NCI-H2107 (cell line): ENCODE measurements around the gene RNF168.
"Not testable (repeated sequence)": the region's sequence is repeated elsewhere in the genome, so short reads cannot be mapped to it uniquely, and the experiment has no call there.

Experiments used
- DNase-seq: peaks from one replicate; lab custom pipeline; 2025; lab: John Stamatoyannopoulos, UW

RNF168 gene

DNA sequence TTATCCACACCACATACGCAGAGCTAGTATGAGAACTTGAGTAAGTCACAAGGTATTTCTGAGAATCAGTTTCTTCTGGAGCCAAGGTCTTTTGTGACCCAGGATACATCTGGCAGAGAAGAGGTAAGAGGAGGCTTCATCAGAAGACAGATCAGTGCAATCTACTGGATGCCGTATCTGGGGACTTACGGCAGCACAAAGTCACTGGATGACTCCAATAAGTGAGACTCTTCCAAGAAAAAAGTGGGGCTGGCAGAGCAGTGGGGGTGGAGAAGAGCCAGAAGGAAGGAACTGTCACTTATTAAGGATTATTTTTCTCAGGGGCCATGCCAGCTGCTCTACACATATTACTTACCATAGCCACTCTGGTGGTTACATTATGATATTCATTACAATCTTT is 39.8 kb downstream of the RNF168 start:
- DNase-seq: no peak

GRCh38 chr3:196463478-196463756 is 40.2 kb downstream of the RNF168 start:
- DNase-seq: no peak

DNA sequence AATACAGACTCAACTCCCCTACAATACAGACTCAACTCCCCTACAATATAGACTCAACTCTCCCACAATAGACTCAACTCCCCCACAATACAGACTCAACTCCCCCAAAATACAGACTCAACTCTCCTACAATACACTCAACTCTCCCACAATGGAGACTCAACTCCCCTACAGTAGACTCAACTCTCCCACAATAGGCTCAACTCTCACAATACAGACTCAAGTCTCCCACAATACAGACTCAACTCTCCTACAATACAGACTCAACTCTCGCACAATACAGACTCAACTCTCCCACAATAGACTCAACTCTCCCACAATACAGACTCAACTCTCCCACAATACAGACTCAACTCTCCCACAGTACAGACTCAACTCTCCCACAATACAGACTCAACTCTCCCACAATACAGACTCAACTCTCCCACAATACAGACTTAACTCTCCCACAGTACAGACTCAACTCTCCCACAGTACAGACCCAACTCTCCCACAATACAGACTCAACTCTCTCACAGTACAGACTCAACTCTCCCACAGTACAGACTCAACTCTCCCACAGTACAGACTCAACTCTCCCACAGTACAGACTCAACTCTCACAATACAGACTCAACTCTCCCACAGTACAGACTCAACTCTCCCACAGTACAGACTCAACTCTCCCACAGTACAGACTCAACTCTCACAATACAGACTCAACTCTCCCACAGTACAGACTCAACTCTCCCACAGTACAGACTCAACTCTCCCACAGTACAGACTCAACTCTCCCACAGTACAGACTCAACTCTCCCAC is 40.7 kb downstream of the RNF168 start:
- DNase-seq: not testable (repeated sequence)

DNA sequence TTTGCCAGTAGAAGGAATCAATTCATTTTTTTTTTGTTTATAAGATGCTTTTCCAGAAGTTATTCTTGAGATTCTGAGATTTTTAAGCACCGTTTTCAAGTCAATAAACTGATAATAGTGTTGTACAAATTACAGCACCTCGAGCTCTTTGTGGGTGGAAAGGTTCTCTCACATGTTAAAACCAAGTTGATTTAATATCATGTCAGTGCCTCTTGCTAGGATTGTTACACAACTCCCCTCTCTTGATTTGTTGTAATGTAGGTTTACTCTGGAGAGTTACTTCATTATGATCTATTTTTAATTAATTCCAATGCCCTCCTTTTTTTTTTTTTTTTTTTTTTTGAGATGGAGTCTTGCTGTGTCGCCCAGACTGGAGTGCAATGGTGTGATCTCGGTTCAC is 45.5 kb downstream of the RNF168 start:
- no peak for DNase-seq

DNA sequence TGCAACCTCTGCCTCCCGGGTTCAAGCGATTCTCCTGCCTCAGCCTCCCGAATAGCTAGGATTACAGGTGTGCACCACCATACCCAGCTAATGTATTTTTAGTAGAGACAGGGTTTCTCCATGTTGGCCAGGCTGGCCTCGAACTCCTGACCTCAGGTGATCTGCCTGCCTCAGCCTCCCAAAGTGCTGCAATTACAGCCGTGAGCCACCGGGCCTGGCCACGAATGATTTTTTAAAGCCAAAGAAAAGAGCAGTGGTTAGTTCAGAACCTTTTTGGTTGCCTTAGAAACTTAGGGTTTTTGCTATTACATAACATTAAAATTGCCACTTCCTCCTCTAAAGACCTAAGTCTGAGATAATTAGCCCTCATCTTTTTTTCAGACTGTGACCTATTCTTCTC is 46.1 kb downstream of the RNF168 start:
- DNase-seq: not testable (repeated sequence)

- no peak for DNase-seq
Observed at GRCh38 chr3:196454935-196455334, 48.6 kb downstream of the RNF168 start.

GRCh38 chr3:196445391-196445790 is 58.2 kb downstream of the RNF168 start:
- DNase-seq: not testable (repeated sequence)

DNA sequence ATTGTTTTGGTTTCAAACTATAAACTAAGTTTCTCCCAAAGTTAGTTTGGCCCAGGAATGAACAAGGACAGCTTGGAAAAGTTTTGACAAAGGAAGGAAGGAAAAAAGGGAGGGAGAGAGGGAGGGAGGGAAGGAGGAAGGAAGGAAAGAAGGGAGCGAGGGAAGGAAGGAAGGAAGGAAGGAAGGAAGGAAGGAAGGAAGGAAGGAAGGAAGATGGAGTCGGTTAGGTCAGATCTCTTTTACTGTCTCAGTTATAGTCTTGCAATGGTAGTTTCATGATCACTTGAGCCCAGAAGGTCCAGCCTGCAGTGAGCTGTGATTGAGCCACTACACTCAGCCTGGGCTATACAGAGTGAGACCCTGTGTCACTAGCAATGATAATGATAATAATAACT is 59.1 kb downstream of the RNF168 start:
- DNase-seq: no peak

GRCh38 chr3:196440696-196441095 is 62.9 kb downstream of the RNF168 start:
- no peak for DNase-seq

GRCh38 chr3:196440041-196440537 is 63.5 kb downstream of the RNF168 start:
- no peak for DNase-seq

- DNase-seq: peak; percentile 100
Observed at GRCh38 chr3:196432137-196432879, 71.3 kb downstream of the RNF168 start, which contains the start of gene UBXN7. Gene UBXN7, minus strand, starts transcription at chr3:196432427. Its CDS starts 28 bp downstream, at chr3:196432399.

DNA sequence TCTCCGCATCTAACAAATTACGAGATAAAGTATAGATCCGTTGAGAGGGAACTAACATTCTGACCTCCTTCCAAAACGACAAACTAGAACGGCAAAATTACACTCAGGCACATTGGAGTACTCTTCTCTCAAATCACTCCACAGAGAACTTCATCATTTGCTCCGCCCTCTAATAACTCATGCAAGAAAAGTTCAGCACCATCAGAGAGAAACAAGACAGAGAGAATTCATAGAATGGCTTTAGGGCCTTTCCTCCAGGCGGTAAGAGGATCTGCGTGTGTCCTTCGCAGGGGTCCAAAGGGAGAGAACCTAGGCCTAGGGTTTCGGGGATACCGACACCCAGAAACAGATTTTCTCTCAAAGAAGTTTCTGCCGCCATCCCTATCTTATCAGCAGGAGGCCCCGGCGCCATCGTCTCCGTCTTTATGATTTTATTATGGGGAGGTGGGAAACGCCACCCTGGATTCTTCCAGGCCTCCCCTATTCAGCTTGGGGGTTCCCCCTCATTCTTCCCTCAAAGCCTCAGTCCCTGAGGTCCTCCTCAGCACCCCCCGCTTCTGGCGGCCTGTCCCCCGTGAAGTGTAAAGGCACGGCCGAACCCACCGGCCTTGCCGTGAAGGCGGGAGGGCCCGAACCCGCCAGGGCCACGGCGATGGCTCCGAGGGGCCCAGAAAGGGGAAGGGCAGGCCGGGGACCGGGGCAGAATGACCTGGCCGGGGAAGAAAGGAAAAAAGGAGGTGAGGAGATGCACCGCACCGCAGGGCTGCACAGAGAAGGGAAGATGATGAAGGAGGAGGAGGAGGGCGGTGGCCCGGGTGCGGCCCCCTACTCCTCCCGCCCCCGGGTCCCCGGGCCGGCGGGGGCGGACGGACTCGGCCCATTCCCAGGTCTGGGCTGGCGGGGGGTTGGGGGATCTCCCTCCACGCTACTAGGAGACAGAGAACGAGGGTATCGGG is 72.1 kb downstream of the RNF168 start:
- no peak for DNase-seq

DNA sequence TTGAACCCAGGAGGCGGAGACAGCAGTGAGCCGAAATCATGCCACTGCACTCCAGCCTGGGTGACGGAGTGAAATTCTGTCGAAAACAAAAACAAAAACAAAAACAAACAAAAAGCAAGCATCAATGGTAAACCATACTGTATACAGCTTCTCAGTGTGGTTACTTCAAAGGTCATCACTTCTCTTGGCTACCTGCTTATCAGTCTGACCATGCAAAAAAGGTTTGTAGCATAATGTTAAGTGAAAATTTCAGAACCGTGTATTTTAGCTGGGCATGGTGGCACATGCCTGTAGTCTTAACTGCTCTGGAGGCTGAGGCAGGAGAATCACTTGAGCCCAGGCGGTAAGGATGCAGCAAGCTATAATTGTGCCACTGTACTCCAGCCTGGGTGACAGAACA is 75.5 kb downstream of the RNF168 start:
- DNase-seq: no peak

- DNase-seq: not testable (repeated sequence)
Observed at GRCh38 chr3:196424421-196424820, 79.1 kb downstream of the RNF168 start.

DNA sequence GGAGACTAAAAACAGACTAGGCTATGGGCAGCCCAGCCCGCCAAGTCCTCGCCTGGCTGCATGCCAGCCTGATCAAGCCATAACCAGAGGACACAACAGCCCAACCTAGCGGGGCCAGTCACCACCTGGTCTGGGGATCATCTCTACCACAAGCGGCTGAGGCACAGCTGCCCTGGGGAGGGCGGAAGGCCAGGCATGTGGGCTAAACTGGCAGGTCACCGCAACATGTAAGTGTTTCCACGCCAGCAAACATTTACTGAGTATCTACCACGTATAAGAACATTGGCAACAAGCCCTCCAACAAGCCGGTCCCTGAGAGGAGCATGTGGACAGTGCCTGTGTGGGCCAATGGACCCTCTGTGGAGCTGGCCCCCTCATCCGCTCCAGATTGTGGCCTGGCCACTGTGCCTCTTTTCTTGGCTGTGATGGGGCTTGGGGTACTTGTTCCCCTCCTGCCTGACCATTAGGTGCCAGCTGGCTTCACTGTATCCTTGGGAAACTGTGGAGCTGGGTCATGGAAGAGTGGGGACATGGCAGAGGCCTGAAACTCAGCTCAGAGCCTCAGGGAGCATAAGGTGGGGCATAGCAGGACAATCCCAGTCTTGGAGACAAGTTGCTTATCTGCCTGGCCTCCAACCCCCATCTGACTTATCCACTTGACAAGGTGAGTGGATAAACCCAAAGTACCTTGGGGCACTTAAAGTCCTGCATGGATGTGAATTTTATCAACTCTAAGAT is 80.4 kb downstream of the RNF168 start:
- no peak for DNase-seq

DNA sequence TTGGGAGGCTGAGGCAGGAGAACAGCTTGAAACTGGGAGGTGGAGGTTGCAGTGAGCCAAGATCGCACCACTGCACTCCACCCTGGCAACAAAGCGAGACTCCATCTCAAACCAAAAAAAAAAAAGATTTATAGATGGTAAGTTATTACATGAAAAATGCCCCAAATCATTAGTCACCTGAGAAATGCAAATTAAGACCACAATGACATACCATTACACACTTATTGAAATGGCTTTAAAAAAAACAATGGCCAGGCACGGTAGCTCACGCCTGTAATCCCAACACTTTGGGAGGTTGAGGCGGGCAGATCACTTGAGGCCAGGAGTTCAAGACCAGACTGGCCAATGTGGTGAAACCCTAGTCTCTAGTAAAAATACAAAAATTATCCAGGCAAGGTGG is 81.9 kb downstream of the RNF168 start:
- DNase-seq: not testable (repeated sequence)

DNA sequence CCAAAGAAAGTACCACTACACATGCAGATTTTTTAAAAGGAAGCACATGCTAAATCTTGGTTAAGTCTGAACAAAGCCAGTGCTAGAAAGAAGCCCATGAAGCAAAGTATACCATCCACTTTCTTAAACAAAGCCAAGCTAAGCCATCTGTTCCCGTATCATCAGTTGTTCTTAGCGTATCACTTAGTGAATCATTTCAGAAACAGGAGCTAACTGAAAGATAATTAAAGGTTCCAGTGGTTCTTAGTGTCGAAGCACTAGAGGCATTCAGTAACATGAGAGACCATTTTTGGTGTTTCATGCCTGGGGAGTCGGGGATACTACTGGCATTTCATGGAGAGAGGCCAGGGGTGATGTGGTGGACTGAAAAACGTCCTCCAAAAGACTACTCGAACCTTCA is 84.2 kb downstream of the RNF168 start:
- DNase-seq: no peak
